Hepatocyte (in vitro differentiated cells): ENCODE measurements around the gene EIF5A2.

Experiments
- EZH2 ChIP-seq: fragments of 200-600 bp; sonication (generic); IDR thresholded peaks from 2 replicates; pipeline ENCODE4 v1.6.1; 2016; ENCODE audit warnings: antibody characterized with exemption, mild to moderate bottlenecking, borderline replicate concordance
- EZH2phosphoT487 ChIP-seq: fragments of 200-600 bp; sonication (generic); IDR thresholded peaks from one replicate; pipeline ENCODE4 v1.6.1; 2018; ENCODE audit warnings: antibody characterized with exemption, mild to moderate bottlenecking, low read depth, moderate library complexity; ENCODE audit not compliant: unreplicated experiment, severe bottlenecking
- TF ChIP-seq, protein P1 (sequence below): fragments of 200-600 bp; sonication (generic); IDR thresholded peaks from 2 replicates; pipeline ENCODE4 v1.5.1; 2016; ENCODE audit warnings: antibody characterized with exemption, mild to moderate bottlenecking; ENCODE audit not compliant: poor library complexity

GRCh38 chr3:170903123-170903522 lies 5.3 kb downstream of the EIF5A2 start:
- TF ChIP-seq, protein P1, sequence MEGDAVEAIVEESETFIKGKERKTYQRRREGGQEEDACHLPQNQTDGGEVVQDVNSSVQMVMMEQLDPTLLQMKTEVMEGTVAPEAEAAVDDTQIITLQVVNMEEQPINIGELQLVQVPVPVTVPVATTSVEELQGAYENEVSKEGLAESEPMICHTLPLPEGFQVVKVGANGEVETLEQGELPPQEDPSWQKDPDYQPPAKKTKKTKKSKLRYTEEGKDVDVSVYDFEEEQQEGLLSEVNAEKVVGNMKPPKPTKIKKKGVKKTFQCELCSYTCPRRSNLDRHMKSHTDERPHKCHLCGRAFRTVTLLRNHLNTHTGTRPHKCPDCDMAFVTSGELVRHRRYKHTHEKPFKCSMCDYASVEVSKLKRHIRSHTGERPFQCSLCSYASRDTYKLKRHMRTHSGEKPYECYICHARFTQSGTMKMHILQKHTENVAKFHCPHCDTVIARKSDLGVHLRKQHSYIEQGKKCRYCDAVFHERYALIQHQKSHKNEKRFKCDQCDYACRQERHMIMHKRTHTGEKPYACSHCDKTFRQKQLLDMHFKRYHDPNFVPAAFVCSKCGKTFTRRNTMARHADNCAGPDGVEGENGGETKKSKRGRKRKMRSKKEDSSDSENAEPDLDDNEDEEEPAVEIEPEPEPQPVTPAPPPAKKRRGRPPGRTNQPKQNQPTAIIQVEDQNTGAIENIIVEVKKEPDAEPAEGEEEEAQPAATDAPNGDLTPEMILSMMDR = no peak
- TF ChIP-seq EZH2 = no peak
- TF ChIP-seq EZH2phosphoT487 = no peak
